GM18519 (cell line): Measurements from ENCODE around the gene SAP30BP.

ENCODE experiments used
- ATAC-seq: cut with Tn5 transposase; IDR thresholded peaks from one replicate; pipeline ENCODE4 v1.9.1; 2021; ENCODE audit warnings: mild to moderate bottlenecking, moderate library complexity; ENCODE audit not compliant: unreplicated experiment, low FRiP score

The SAP30BP gene

GRCh38 chr17:75704963-75705875 lies 38.1 kb downstream of the SAP30BP start:
- no peak for ATAC-seq

GRCh38 chr17:75706042-75706728 lies 39.0 kb downstream of the SAP30BP start:
- ATAC-seq = no peak

DNA sequence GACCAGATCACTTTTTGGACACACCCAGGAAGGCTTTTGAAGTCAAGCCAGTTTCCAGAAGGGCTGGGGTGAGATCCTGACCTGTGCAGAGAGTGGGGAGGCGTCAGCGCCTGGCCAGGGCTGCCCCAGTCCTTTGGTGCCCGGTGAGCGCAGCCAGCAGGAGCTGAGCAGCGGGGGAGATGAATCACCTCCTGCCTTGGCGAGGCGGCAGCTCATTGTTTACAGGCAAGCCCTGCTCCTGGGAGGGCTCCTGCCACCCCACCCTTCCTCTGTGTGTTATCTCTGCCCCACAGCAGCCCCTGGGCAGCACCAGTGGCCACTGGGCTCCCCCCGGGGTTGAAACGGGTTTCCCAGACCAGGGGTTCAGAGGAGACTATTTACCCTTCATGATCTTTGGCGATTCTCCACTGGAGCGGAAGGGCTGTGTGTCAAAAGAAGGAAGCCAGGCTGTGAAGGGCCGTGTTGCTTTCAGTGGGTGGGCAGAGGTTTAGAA lies 40.0 kb downstream of the SAP30BP start:
- no peak for ATAC-seq

DNA sequence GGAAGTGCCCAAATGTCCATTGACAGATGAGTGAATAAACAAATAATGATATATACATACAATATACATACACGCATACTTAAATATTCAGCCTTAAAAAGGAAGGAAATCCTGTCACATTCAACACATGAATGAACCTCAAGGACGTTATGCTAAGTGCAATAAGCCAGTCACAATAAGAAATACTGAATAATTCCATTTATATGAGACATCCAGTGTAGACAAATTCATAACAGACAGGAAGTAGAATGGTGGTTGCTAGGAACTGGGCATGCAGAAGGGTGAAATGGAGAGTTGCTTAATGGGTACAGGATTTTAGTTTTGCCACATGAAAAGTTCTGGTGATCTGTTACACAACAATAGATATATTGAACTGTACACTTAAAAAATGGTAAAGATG lies 45.3 kb downstream of the SAP30BP start:
- ATAC-seq = no peak

GRCh38 chr17:75719732-75720131 lies 52.6 kb downstream of the SAP30BP start:
- ATAC-seq = no peak

DNA sequence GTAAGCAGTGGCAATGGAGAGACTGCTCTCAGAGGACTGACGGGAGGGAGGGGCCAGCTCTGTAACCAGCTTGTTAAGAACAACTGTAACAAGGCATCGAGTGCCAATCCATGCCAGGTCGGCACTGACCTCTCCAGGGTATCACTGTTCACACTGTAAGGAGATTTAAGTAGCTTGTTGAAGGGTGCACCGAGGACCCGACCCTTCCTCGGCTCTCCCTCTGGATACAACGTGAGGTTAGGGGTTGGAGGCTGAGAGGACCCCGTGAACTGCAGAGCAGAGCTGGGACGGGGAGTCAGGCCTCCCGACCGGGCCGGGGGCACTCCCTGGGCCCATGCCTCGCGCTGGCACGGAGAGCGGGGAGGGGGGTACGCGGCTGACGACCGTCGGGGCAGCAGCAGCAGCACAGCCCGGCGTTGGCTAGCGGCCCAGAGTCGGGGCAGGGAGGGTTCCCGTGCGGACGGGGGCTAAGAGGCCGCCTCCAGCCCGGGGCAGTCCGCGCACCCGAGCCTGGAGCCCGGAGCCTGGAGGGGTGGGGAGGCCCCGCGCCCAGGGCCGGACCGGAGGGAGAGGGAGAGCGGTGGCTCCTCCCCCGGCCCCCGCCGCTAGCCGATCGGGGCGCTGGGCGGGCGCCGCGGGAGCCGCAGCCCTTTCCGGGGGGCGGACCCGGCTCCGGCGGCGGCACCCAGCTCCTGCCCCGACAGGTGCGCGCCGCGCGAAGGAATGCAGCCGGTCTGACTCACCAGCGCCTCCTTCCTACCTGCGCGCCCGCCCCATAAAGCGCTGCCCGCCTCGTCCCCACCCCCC lies 53.7 kb downstream of the SAP30BP start, which contains the start of gene ITGB4:
Gene ITGB4, plus strand, starts transcription at position 804 of the 807 bp plus-strand sequence. CDS start 3,245 bp downstream, outside the sequence.
- no peak for ATAC-seq

- ATAC-seq = no peak
These were observed 54.4 kb downstream of the SAP30BP start for GRCh38 chr17:75721463-75722011.

DNA sequence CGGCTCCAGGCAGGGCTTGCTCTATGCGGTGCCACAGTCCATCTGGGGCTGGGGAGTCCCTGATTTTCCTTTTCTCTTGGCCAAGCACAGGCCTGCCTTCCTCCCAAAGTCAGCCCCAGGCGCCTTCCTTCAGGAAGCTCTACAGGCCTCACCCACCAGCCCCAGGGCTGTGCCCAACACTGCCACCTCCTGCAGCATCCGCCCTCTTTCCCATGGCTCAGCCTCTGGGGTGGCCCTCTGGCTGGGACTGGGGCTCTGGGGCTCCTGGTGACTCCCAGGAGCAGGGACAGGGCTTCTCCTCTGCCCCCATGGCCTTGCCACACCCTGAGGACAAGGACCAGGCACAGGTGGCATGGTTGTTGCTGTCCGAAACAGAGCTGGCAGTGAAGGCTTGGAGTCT lies 54.9 kb downstream of the SAP30BP start:
- no peak for ATAC-seq

- ATAC-seq = no peak
These were observed 55.5 kb downstream of the SAP30BP start for GRCh38 chr17:75722542-75723095.

DNA sequence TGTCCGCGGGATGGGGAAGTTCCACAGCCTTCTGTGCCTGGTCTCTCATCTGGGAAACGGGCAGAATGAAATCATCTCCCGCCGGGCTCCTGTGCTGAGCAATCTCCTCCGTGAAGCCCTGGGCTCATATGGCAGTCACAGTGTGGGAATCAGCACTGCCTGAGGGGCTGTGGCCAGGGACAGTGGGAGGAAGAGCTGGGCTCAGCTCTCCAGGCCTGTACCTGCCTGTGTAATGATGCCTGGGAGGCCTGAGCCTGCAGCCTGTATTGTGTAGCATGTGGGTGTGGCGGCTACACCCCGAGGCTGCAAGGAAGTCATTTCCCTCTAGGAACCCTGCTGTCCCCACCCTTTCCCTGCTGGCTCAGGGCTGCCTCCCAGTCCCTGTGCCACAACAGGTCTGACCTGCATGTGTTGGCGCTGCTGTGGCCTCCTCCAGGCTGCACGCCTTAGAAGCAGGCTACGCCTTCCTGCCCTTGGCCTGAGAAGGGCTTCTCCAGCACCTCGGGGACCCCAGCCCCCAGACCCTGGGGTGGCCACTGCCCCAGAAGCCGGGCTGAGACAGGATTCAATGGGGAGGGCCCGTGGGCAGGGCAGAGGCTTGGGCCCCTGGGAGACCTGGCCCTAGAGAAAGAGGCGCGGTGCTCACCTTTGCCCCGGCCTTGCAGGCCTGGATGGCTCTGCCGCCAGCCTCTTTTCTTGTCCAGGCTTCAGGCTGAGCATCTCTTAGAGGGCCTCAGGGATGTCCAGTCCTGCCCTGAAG lies 56.2 kb downstream of the SAP30BP start:
- no peak for ATAC-seq

GRCh38 chr17:75724016-75725003 lies 57.2 kb downstream of the SAP30BP start:
- no peak for ATAC-seq

- no peak for ATAC-seq
These were observed 58.4 kb downstream of the SAP30BP start for GRCh38 chr17:75725504-75725903.

DNA sequence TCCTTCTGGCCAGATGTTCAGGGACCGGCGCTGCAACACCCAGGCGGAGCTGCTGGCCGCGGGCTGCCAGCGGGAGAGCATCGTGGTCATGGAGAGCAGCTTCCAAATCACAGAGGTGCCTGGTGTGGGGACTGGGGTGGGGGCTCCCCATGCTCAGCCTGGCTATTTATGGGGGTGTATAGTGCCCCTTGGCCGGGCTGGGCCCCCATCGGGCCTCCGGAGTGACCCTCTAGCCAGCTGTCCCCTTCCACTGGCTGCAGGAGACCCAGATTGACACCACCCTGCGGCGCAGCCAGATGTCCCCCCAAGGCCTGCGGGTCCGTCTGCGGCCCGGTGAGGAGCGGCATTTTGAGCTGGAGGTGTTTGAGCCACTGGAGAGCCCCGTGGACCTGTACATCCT lies 60.3 kb downstream of the SAP30BP start:
- ATAC-seq = no peak

DNA sequence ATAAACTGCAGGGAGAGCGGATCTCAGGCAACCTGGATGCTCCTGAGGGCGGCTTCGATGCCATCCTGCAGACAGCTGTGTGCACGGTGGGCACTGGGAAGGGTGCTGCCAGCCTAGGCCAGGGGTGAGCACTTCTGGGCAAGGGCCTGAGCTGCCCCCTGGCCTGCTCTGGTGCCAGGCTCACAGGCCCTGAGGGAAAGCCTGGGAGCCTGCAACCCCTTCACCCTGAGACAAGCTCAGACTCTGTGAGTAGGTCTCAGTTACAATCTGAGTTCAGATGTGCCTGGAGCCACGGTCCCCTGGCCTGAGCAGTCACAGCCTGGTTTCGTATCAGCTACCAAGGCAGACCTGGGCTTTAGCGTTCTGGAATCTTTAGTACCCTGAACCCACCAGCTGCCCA lies 62.2 kb downstream of the SAP30BP start:
- no peak for ATAC-seq

GRCh38 chr17:75730065-75730464 lies 62.9 kb downstream of the SAP30BP start:
- ATAC-seq = no peak

DNA sequence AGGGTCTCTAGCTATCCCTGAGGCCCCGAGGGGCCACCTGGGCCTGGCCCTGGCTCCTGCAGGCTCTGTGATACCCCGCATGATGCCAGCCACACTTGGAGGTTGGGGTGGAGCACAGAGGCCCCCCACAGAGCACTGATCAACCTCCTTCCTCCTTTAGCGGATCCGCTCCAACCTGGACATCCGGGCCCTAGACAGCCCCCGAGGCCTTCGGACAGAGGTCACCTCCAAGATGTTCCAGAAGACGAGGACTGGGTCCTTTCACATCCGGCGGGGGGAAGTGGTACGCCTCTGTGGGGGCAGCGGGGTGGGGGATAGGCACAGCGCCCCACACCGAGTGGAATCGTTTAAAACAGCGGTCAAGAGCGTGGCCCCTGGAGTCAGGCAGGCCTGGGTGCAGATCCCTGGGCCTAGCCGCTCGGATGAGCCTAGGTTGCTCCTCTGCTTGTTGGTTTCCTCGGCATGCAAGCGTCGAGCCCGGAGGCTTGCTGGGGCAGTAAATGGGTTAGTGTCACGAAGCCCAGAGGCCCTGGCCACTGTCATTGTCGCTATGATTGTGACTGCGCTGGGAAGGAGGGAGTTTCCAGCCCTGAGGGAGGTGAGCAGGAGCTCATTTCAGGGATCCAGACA lies 64.1 kb downstream of the SAP30BP start:
- no peak for ATAC-seq

DNA sequence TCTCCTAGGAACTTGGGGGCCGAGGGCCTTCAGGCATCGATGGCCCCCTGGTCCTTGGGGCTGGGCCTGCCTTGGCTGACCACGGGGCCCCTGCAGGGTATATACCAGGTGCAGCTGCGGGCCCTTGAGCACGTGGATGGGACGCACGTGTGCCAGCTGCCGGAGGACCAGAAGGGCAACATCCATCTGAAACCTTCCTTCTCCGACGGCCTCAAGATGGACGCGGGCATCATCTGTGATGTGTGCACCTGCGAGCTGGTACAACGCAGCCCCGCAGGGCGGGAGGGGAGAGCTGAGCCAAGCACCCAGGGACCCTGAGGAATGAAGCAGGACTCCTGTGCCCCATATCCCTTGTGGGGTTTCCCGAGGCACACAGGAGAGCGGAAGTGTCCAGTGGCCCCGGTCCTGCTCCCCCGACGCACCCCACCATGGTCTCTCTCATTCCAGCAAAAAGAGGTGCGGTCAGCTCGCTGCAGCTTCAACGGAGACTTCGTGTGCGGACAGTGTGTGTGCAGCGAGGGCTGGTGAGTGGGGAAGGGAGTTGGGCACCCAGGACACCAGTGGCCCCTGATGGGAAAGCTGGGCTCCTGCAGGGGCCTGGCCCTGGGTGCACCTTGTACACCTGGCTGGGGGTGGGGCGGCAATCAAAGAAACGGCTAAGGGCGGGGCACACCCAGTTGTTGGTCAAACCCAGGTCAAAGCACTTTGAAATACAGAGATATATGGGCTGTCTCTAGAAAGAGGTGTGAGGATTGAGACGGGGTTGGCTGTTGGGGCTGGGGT lies 64.8 kb downstream of the SAP30BP start:
- ATAC-seq = no peak
